ENCODE data around the gene PPP1R3G.

The PPP1R3G gene

DNA sequence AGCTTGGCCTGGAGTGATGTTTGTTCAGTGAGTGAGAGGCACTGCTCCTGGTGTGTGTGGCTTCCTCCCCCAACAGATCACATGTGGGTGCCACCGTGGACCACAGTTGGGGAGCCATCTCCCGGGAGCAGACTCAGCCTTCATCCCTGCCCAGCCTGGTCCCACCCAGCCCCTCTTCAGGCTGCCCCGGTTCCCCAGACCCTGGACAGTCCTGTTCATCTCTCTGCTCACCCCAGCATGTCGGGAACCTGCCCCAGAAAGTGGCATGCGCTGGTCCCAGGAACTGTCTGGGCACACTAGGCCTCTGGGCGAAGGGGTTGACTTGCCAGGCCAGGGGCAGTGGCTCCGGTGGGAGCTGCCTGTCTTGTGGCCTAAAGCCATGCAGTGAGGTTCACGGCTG, 21.5 kb upstream of the PPP1R3G start:
- H3K4me3 ChIP-seq (ENCODE audit: low read length, poor library complexity, severe bottlenecking), result no peak overlapping the region
- H3K4me1 ChIP-seq (ENCODE audit: insufficient read depth, low read length, poor library complexity, severe bottlenecking), result no peaks in the 10 kb centered on the region
- H4K20me1 ChIP-seq (ENCODE audit: insufficient read depth, low read length, poor library complexity, severe bottlenecking), result no peaks in the 10 kb centered on the region
- no peaks in the 10 kb centered on the region for H3K36me3 ChIP-seq (ENCODE audit: insufficient read depth, low read length)
- TF ChIP-seq, protein P1, sequence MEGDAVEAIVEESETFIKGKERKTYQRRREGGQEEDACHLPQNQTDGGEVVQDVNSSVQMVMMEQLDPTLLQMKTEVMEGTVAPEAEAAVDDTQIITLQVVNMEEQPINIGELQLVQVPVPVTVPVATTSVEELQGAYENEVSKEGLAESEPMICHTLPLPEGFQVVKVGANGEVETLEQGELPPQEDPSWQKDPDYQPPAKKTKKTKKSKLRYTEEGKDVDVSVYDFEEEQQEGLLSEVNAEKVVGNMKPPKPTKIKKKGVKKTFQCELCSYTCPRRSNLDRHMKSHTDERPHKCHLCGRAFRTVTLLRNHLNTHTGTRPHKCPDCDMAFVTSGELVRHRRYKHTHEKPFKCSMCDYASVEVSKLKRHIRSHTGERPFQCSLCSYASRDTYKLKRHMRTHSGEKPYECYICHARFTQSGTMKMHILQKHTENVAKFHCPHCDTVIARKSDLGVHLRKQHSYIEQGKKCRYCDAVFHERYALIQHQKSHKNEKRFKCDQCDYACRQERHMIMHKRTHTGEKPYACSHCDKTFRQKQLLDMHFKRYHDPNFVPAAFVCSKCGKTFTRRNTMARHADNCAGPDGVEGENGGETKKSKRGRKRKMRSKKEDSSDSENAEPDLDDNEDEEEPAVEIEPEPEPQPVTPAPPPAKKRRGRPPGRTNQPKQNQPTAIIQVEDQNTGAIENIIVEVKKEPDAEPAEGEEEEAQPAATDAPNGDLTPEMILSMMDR (conservative IDR thresholded peaks at IDR 0.05; ENCODE audit: low read length), result no peak
- no peak for TF ChIP-seq EZH2phosphoT487 (IDR thresholded peaks at IDR 0.05; ENCODE audit: borderline replicate concordance)
- no peaks in the 10 kb centered on the region for H3K79me2 ChIP-seq (ENCODE audit: insufficient read depth, low read length)
- H3K9me3 ChIP-seq (ENCODE audit: insufficient read depth, low read depth, low read length), result no peaks in the 10 kb centered on the region
- H3K4me2 ChIP-seq (ENCODE audit: low read depth, low read length, poor library complexity, severe bottlenecking), result no peak overlapping the region
- no peak overlapping the region for H2AFZ ChIP-seq (ENCODE audit: low read length)
- no peaks in the 10 kb centered on the region for H3F3A ChIP-seq (ENCODE audit: low read depth)
- H3K27me3 ChIP-seq (ENCODE audit: insufficient read depth, low read length, poor library complexity, severe bottlenecking), result no peaks in the 10 kb centered on the region
- H3K9me2 ChIP-seq (replicated peaks; ENCODE audit: low read depth, low read length), result no peaks in the 10 kb centered on the region; the same call in 1 of the 2 replicates
- H3K9ac ChIP-seq (ENCODE audit: low read depth, low read length, poor library complexity, severe bottlenecking), result no peak overlapping the region

DNA sequence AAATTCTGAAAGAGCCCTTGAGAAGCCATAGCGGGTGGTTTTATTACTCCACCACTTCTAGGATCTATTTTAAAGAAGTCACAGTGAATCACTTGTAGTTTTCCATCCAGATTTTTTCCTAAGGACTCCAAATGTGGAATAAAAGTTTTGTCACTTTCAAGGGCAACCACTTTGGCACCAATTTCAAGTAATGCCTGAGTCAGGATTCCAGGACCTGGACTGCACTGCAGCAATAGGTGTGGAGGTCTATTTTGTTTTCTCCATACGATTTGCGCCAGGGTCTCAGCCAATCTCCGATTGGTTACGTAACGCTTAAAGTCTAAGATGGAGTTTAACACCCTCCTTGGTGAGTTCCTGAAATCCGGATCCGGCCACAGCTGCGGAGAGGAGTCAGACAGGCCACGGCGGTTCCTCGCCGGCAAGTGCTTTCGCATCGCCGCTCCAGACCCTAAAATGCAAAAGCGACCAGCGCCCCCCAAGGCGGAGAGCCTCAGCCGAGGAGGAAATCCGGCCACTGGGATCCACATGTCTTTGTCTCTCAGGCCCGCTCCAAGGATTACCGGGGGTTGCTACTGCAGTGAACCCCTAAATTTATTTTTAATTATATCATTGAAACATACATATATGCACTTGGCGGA, 18.6 kb upstream of the PPP1R3G start:
- no peaks in the 10 kb centered on the region for H4K20me1 ChIP-seq (ENCODE audit: insufficient read depth, low read length, poor library complexity, severe bottlenecking)
- no peaks in the 10 kb centered on the region for H3K79me2 ChIP-seq (ENCODE audit: insufficient read depth, low read length)
- no peaks in the 10 kb centered on the region for H3F3A ChIP-seq (ENCODE audit: low read depth)
- no peaks in the 10 kb centered on the region for H3K36me3 ChIP-seq (ENCODE audit: insufficient read depth, low read length)
- no peak overlapping the region for H2AFZ ChIP-seq (ENCODE audit: low read length)
- no peaks in the 10 kb centered on the region for H3K4me1 ChIP-seq (ENCODE audit: insufficient read depth, low read length, poor library complexity, severe bottlenecking)
- H3K9me2 ChIP-seq (replicated peaks; ENCODE audit: low read depth, low read length), result no peaks in the 10 kb centered on the region; the same call in 1 of the 2 replicates
- H3K4me2 ChIP-seq (ENCODE audit: low read depth, low read length, poor library complexity, severe bottlenecking), result no peak overlapping the region
- TF ChIP-seq, protein P1 (conservative IDR thresholded peaks at IDR 0.05; ENCODE audit: low read length), result no peak
- TF ChIP-seq EZH2phosphoT487 (IDR thresholded peaks at IDR 0.05; ENCODE audit: borderline replicate concordance), result no peak
- H3K27me3 ChIP-seq (ENCODE audit: insufficient read depth, low read length, poor library complexity, severe bottlenecking), result no peaks in the 10 kb centered on the region
- H3K4me3 ChIP-seq (ENCODE audit: low read length, poor library complexity, severe bottlenecking), result no peak overlapping the region
- H3K9me3 ChIP-seq (ENCODE audit: insufficient read depth, low read depth, low read length), result no peaks in the 10 kb centered on the region
- no peak overlapping the region for H3K9ac ChIP-seq (ENCODE audit: low read depth, low read length, poor library complexity, severe bottlenecking)

DNA sequence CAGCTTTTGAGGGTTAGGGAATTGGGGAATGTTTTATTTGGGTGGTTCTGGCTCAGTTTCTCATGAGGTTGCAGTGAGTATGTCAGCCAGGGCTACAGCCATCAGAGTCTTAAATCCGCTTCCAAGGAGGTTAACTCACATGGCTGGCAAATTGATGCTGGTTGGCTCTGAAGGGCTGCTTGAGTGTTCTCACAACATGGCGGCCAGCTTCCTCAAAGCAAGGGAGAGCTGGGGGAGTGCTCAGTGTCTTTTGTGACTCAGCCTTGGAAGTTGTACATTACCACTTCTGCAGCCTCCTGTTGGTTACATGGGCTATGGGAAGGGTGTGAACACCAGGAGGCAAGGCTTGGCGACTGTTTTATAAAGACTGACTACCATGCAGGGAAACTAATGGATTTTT, 17.8 kb upstream of the PPP1R3G start:
- Histone ChIP-seq H4K20me1 (ENCODE audit: insufficient read depth, low read length, poor library complexity, severe bottlenecking) (no peaks in the 10 kb centered on the region), H3K4me2 (ENCODE audit: low read depth, low read length, poor library complexity, severe bottlenecking) (no peak overlapping the region), H3K36me3 (ENCODE audit: insufficient read depth, low read length) (no peaks in the 10 kb centered on the region)

More for the DNA sequence above, 17.8 kb upstream of the PPP1R3G start:
- Histone ChIP-seq H3K4me3 (ENCODE audit: low read length, poor library complexity, severe bottlenecking) (no peak overlapping the region), H3K79me2 (ENCODE audit: insufficient read depth, low read length) (no peaks in the 10 kb centered on the region), H3K9me2 (replicated peaks; ENCODE audit: low read depth, low read length) (no peaks in the 10 kb centered on the region; the same call in 1 of the 2 replicates), H3K9ac (ENCODE audit: low read depth, low read length, poor library complexity, severe bottlenecking) (no peak overlapping the region), H2AFZ (ENCODE audit: low read length) (no peak overlapping the region), H3K27me3 (ENCODE audit: insufficient read depth, low read length, poor library complexity, severe bottlenecking) (no peaks in the 10 kb centered on the region), H3F3A (ENCODE audit: low read depth) (no peaks in the 10 kb centered on the region), H3K9me3 (ENCODE audit: insufficient read depth, low read depth, low read length) (no peaks in the 10 kb centered on the region), H3K4me1 (ENCODE audit: insufficient read depth, low read length, poor library complexity, severe bottlenecking) (no peaks in the 10 kb centered on the region)
- TF ChIP-seq, protein P1 (conservative IDR thresholded peaks at IDR 0.05; ENCODE audit: low read length), result no peak
- no peak for TF ChIP-seq EZH2phosphoT487 (IDR thresholded peaks at IDR 0.05; ENCODE audit: borderline replicate concordance)
